NCI-H146 (cell line): ENCODE data around the gene UGDH.
"Not testable (repeated sequence)": the region's sequence is repeated elsewhere in the genome, so short reads cannot be mapped to it uniquely, and the experiment has no call there.

Experiments
- DNase-seq: peaks from one replicate; lab custom pipeline; 2025; lab: John Stamatoyannopoulos, UW

The UGDH gene

GRCh38 chr4:39529534-39529933, 2.3 kb upstream of the UGDH start:
- no peak for DNase-seq

GRCh38 chr4:39528061-39528465, 824 bp upstream of the UGDH start:
- DNase-seq: peak; percentile 83

- DNase-seq: no peak
These were observed 409 bp downstream of the UGDH start for GRCh38 chr4:39526765-39527295.

GRCh38 chr4:39525822-39526690, 1.2 kb downstream of the UGDH start:
- DNase-seq: no peak

- DNase-seq: no peak
These were observed 2.9 kb downstream of the UGDH start for GRCh38 chr4:39524161-39524957.

GRCh38 chr4:39522068-39522467, 5.2 kb downstream of the UGDH start:
- DNase-seq: no peak

GRCh38 chr4:39521253-39521919, 5.9 kb downstream of the UGDH start:
- no peak for DNase-seq

- no peak for DNase-seq
These were observed 8.8 kb downstream of the UGDH start for GRCh38 chr4:39518484-39518883.

- DNase-seq: no peak
These were observed 10.8 kb downstream of the UGDH start for GRCh38 chr4:39516407-39516966.

- DNase-seq: not testable (repeated sequence)
These were observed 11.4 kb downstream of the UGDH start for GRCh38 chr4:39515669-39516401.

- no peak for DNase-seq
These were observed 12.3 kb downstream of the UGDH start for GRCh38 chr4:39514888-39515401.

GRCh38 chr4:39514266-39514665, 13.0 kb downstream of the UGDH start:
- DNase-seq: not testable (repeated sequence)

GRCh38 chr4:39510348-39510929, 16.8 kb downstream of the UGDH start:
- DNase-seq: no peak

GRCh38 chr4:39505581-39505980, 21.7 kb downstream of the UGDH start:
- DNase-seq: no peak

GRCh38 chr4:39504538-39504937, 22.7 kb downstream of the UGDH start:
- DNase-seq: no peak

- DNase-seq: not testable (repeated sequence)
These were observed 24.6 kb downstream of the UGDH start for GRCh38 chr4:39502664-39503035.

- no peak for DNase-seq
These were observed 25.1 kb downstream of the UGDH start for GRCh38 chr4:39502019-39502663.

GRCh38 chr4:39498727-39499020, 28.6 kb downstream of the UGDH start:
- no peak for DNase-seq

GRCh38 chr4:39497909-39498726, 29.1 kb downstream of the UGDH start:
- no peak for DNase-seq
